Keratinocyte (primary cell): ENCODE measurements around the gene VN1R5.

Experiments
- CTCF ChIP-seq, 3 experiments: IDR thresholded peaks in 1 of 3; conservative IDR thresholded peaks in 1 of 3; optimal IDR thresholded peaks in 1 of 3; 2 replicates in 2 of 3; 3 replicates in 1 of 3; pipeline versions ENCODE3 to v1.5.1; 2011; ENCODE audit warnings: low read length in 3 of 3, mild to moderate bottlenecking in 3 of 3, moderate library complexity in 2 of 3, control low read depth in 1 of 3, inconsistent platforms in 1 of 3; ENCODE audit not compliant: insufficient read depth in 2 of 3; ENCODE audit errors: extremely low read depth in 1 of 3
- EZH2 ChIP-seq: IDR thresholded peaks from one replicate; pipeline ENCODE4 v1.6.1; 2012; ENCODE audit warnings: inconsistent platforms, mild to moderate bottlenecking, low read length, moderate library complexity

GRCh38 chr1:247241691-247242090, 14.2 kb upstream of the VN1R5 start:
- TF ChIP-seq EZH2 (no peak), CTCF (optimal IDR thresholded peaks at IDR 0.05 in 1 of 3, IDR thresholded peaks at IDR 0.05 in 1 of 3, conservative IDR thresholded peaks at IDR 0.05 in 1 of 3; ENCODE audit: extremely low read depth in 1 of 3, insufficient read depth in 2 of 3, low read length in 3 of 3) (no peak)
